H9 (cell line): ENCODE data around the gene IMMP1L. TPM values are rescaled to one million over a fixed set of nuclear protein-coding genes. Genes with fewer than 3 reads are reported as not detected.

ENCODE experiments used
- DNase-seq: peaks from one replicate; pipeline ENCODE4 v3.0.0-alpha.2; 2017
- H2AFZ ChIP-seq: one replicate; pipeline ENCODE4 v1.6.1; 2013; ENCODE audit warnings: mild to moderate bottlenecking, low read length, control low read depth, moderate library complexity
- H2AK5ac ChIP-seq: 2 replicates; pipeline ENCODE4 v1.6.1; 2013; ENCODE audit warnings: low read length, control low read depth, mixed read lengths; ENCODE audit not compliant: insufficient read length
- H2BK120ac ChIP-seq: one replicate; pipeline ENCODE4 v1.6.1; 2013; ENCODE audit warnings: low read depth, mild to moderate bottlenecking, low read length, control low read depth, inconsistent platforms; ENCODE audit not compliant: poor library complexity, severe bottlenecking
- H2BK12ac ChIP-seq: 2 replicates; pipeline ENCODE4 v1.6.1; 2013; ENCODE audit warnings: low read length, control low read depth, mixed read lengths, low read depth; ENCODE audit not compliant: insufficient read length
- H2BK15ac ChIP-seq: 2 replicates; pipeline ENCODE4 v1.6.1; 2013; ENCODE audit warnings: low read depth, low read length, control low read depth
- H2BK20ac ChIP-seq: one replicate; pipeline ENCODE4 v1.6.1; 2013; ENCODE audit warnings: low read depth, mild to moderate bottlenecking, low read length, control low read depth, inconsistent platforms; ENCODE audit not compliant: poor library complexity, severe bottlenecking
- H2BK5ac ChIP-seq: 2 replicates; pipeline ENCODE4 v1.6.1; 2013; ENCODE audit warnings: low read length, control low read depth, mixed read lengths; ENCODE audit not compliant: insufficient read length
- H3K14ac ChIP-seq: 2 replicates; pipeline ENCODE4 v1.6.1; 2013; ENCODE audit warnings: low read length, control low read depth; ENCODE audit not compliant: insufficient read depth
- H3K18ac ChIP-seq: 2 replicates; pipeline ENCODE4 v1.6.1; 2013; ENCODE audit warnings: low read depth, mild to moderate bottlenecking, mixed read lengths, low read length, control low read depth; ENCODE audit not compliant: insufficient read length
- H3K23ac ChIP-seq: 2 replicates; pipeline ENCODE4 v1.6.1; 2013; ENCODE audit warnings: low read length, control low read depth, mixed read lengths, low read depth; ENCODE audit not compliant: insufficient read length
- H3K23me2 ChIP-seq: 2 replicates; pipeline ENCODE4 v1.6.1; 2013; ENCODE audit warnings: low read depth, mild to moderate bottlenecking, mixed read lengths, low read length, control low read depth; ENCODE audit not compliant: insufficient read length, poor library complexity, severe bottlenecking
- H3K27ac ChIP-seq: 2 replicates; pipeline ENCODE4 v1.5.1; 2013; ENCODE audit warnings: low read length, control low read depth, mixed read lengths, low read depth; ENCODE audit not compliant: insufficient read length
- H3K27me3 ChIP-seq: 2 replicates; pipeline ENCODE4 v1.6.1; 2013; ENCODE audit warnings: low read length, control low read depth, inconsistent platforms; ENCODE audit not compliant: insufficient read depth
- H3K4ac ChIP-seq: 2 replicates; pipeline ENCODE4 v1.6.1; 2013; ENCODE audit warnings: low read depth, mild to moderate bottlenecking, control low read depth, inconsistent platforms, low read length, moderate library complexity
- H3K4me1 ChIP-seq: 2 replicates; pipeline ENCODE4 v1.6.1; 2013; ENCODE audit warnings: low read length, control low read depth, inconsistent platforms; ENCODE audit not compliant: insufficient read depth
- H3K4me2 ChIP-seq: 2 replicates; pipeline ENCODE4 v1.6.1; 2013; ENCODE audit warnings: low read length, control low read depth, mixed read lengths; ENCODE audit not compliant: insufficient read length, insufficient read depth
- H3K56ac ChIP-seq: 2 replicates; pipeline ENCODE4 v1.6.1; 2013; ENCODE audit warnings: low read depth, mild to moderate bottlenecking, mixed read lengths, low read length, control low read depth; ENCODE audit not compliant: insufficient read length
- H3K79me1 ChIP-seq: 2 replicates; pipeline ENCODE4 v1.6.1; 2013; ENCODE audit warnings: low read depth, mild to moderate bottlenecking, moderate library complexity, low read length, control low read depth, inconsistent platforms; ENCODE audit not compliant: insufficient read depth, poor library complexity, severe bottlenecking
- H3K79me2 ChIP-seq: 2 replicates; pipeline ENCODE4 v1.6.1; 2013; ENCODE audit warnings: low read length, control low read depth, inconsistent platforms; ENCODE audit not compliant: insufficient read depth
- H3K9ac ChIP-seq: 2 replicates; pipeline ENCODE4 v1.6.1; 2013; ENCODE audit warnings: low read length, control low read depth, mixed read lengths; ENCODE audit not compliant: insufficient read length; ENCODE audit errors: extremely low read depth
- H3K9me3 ChIP-seq: one replicate; pipeline ENCODE4 v1.6.1; 2013; ENCODE audit warnings: low read depth, low read length, inconsistent platforms; ENCODE audit not compliant: control insufficient read depth
- H3T11ph ChIP-seq: one replicate; pipeline ENCODE4 v1.6.1; 2013; ENCODE audit warnings: mild to moderate bottlenecking, low read length, control low read depth, inconsistent platforms
- H4K20me1 ChIP-seq: one replicate; pipeline ENCODE4 v1.6.1; 2013; ENCODE audit not compliant: control insufficient read depth, insufficient read length, insufficient read depth
- H4K5ac ChIP-seq: 2 replicates; pipeline ENCODE4 v1.6.1; 2013; ENCODE audit warnings: low read depth, mild to moderate bottlenecking, mixed read lengths, low read length, control low read depth; ENCODE audit not compliant: insufficient read length
- H4K8ac ChIP-seq: replicated peaks from 2 replicates; pipeline ENCODE4 v1.6.1; 2013; ENCODE audit warnings: low read length, control low read depth, mixed read lengths, low read depth; ENCODE audit not compliant: insufficient read length
- H4K91ac ChIP-seq: 2 replicates; pipeline ENCODE4 v1.6.1; 2013; ENCODE audit warnings: low read depth, mild to moderate bottlenecking, moderate library complexity, mixed read lengths, low read length, control low read depth; ENCODE audit not compliant: insufficient read length
- H3K27ac Mint-ChIP-seq, 3 experiments: 2 replicates in 2 of 3; 3 replicates in 1 of 3; pipeline ENCODE4 v1.8.0; 2020 to 2021; ENCODE audit warnings: mixed read lengths in 3 of 3, mild to moderate bottlenecking in 1 of 3, moderate library complexity in 1 of 3
- H3K27me3 Mint-ChIP-seq: 2 replicates; pipeline ENCODE4 v1.8.0; 2021; ENCODE audit warnings: low read depth, mild to moderate bottlenecking, moderate library complexity, mixed read lengths
- H3K36me3 Mint-ChIP-seq, 3 experiments: 2 replicates in 2 of 3; 3 replicates in 1 of 3; pipeline ENCODE4 v1.8.0; 2020 to 2021; ENCODE audit warnings: low read depth in 3 of 3, mixed read lengths in 3 of 3; ENCODE audit not compliant: insufficient read depth in 1 of 3
- H3K4me1 Mint-ChIP-seq, 2 experiments: 2 replicates each; pipeline ENCODE4 v1.8.0; 2020; ENCODE audit warnings: mixed read lengths in 2 of 2
- H3K4me3 Mint-ChIP-seq, 2 experiments: 2 replicates in 1 of 2; 3 replicates in 1 of 2; pipeline ENCODE4 v1.8.0; 2020 to 2021; ENCODE audit warnings: mild to moderate bottlenecking in 2 of 2, mixed read lengths in 2 of 2, moderate library complexity in 1 of 2
- H3K9me3 Mint-ChIP-seq, 2 experiments: 2 replicates in 1 of 2; 3 replicates in 1 of 2; pipeline ENCODE4 v1.8.0; 2020; ENCODE audit warnings: mild to moderate bottlenecking in 2 of 2, mixed read lengths in 2 of 2, moderate library complexity in 1 of 2
- total RNA-seq: library from RNA; stranded (reverse); gene quantifications from 2 replicates; pipeline ENCODE4 v1.2.1, GENCODE V29; 2021
- TF ChIP-seq, protein P1 (sequence below): fragments of 200-600 bp; sonication (generic); conservative IDR thresholded peaks from 3 replicates; pipeline ENCODE4 v1.8.0; 2021; ENCODE audit warnings: antibody characterized with exemption, mild to moderate bottlenecking

The IMMP1L gene
- total RNA-seq, 1 experiment from 2014 or later, result 27.0 TPM

DNA sequence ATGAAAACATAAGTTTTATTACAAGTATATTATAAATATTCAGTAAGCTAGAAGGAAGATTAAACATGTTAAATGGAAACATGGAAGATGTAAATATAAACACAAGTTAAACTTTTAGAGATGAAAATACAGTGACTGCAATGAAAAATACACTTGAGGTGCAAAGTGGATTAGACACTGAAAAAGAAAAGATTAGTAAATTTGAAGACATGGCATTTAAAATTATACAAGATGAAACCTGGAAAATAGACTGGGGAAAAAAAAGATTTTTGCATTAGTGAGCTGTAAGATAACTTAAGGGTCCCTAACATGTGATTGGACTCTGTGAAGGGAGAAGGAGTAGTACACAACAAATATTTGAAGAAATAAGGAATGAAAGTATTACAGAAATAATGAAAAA is 33.4 kb upstream of the IMMP1L start:
- Histone ChIP-seq H4K20me1 (no peaks in the 10 kb centered on the region), H3K23ac (no peak overlapping the region), H3K79me2 (no peaks in the 10 kb centered on the region), H2BK120ac (no peak overlapping the region), H3K23me2 (no peaks in the 10 kb centered on the region), H2BK20ac (no peak overlapping the region), H3K4me1 (no peaks in the 10 kb centered on the region), H2AK5ac (no peak overlapping the region), H2AFZ (no peak overlapping the region), H3K14ac (no peak overlapping the region), H4K91ac (no peak overlapping the region), H3K4me2 (no peak overlapping the region), H3K79me1 (no peaks in the 10 kb centered on the region), H4K8ac (no peak overlapping the region), H4K5ac (no peak overlapping the region), H3K27me3 (no peaks in the 10 kb centered on the region), H2BK15ac (no peak overlapping the region), H3K4ac (no peak overlapping the region), H3K18ac (no peak overlapping the region), H2BK5ac (no peak overlapping the region), H3K56ac (no peak overlapping the region), H3T11ph (no peak overlapping the region), H3K9me3 (no peaks in the 10 kb centered on the region), H3K27ac (no peak overlapping the region), H3K9ac (no peak overlapping the region), H2BK12ac (no peak overlapping the region)
- H3K36me3 Mint-ChIP-seq, result peaks cover 31 to 43% (median 37%) of the 10 kb centered on the region in 3 experiments
- no peak for DNase-seq
- no peak overlapping the region for H3K4me3 Mint-ChIP-seq
- peaks cover 24 to 29% of the 10 kb centered on the region in 2 experiments for H3K9me3 Mint-ChIP-seq
- no peaks in the 10 kb centered on the region for H3K27me3 Mint-ChIP-seq
- TF ChIP-seq, protein P1, sequence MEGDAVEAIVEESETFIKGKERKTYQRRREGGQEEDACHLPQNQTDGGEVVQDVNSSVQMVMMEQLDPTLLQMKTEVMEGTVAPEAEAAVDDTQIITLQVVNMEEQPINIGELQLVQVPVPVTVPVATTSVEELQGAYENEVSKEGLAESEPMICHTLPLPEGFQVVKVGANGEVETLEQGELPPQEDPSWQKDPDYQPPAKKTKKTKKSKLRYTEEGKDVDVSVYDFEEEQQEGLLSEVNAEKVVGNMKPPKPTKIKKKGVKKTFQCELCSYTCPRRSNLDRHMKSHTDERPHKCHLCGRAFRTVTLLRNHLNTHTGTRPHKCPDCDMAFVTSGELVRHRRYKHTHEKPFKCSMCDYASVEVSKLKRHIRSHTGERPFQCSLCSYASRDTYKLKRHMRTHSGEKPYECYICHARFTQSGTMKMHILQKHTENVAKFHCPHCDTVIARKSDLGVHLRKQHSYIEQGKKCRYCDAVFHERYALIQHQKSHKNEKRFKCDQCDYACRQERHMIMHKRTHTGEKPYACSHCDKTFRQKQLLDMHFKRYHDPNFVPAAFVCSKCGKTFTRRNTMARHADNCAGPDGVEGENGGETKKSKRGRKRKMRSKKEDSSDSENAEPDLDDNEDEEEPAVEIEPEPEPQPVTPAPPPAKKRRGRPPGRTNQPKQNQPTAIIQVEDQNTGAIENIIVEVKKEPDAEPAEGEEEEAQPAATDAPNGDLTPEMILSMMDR, result no peak
- H3K4me1 Mint-ChIP-seq, result no peaks in the 10 kb centered on the region
- H3K27ac Mint-ChIP-seq, result no peak overlapping the region
